ENCODE measurements around the gene MRPL51.
"Not testable (repeated sequence)": the region's sequence is repeated elsewhere in the genome, so short reads cannot be mapped to it uniquely, and the experiment has no call there.

Gene MRPL51

GRCh38 chr12:6532051-6532926 lies 39.2 kb upstream of the MRPL51 start:
- DNase-seq (ENCODE audit: low read depth), result peak; percentile 99

- no peak for DNase-seq (ENCODE audit: low read depth)
Observed at GRCh38 chr12:6530576-6531260, 37.7 kb upstream of the MRPL51 start.

- no peak for DNase-seq (ENCODE audit: low read depth)
Observed at GRCh38 chr12:6529291-6529737, 36.3 kb upstream of the MRPL51 start.

- no peak for DNase-seq (ENCODE audit: low read depth)
Observed at GRCh38 chr12:6528539-6529235, 35.6 kb upstream of the MRPL51 start.

DNA sequence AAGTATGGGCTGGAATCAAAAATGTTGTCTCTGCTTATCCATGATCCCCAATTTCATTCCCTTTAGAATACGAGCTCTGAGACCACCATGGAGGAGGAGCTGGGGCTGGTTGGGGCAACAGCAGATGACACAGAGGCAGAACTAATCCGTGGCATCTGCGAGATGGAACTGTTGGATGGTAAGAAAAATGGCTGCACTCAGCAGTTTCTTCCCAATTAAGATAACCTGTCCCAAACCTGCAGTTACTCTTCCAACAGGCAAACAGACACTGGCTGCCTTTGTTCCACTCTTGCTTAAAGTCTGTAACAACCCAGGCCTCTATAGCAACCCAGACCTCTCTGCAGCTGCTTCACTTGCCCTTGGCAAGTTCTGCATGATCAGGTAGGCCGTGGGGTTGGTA lies 34.6 kb upstream of the MRPL51 start:
- no peak for DNase-seq (ENCODE audit: low read depth)

DNA sequence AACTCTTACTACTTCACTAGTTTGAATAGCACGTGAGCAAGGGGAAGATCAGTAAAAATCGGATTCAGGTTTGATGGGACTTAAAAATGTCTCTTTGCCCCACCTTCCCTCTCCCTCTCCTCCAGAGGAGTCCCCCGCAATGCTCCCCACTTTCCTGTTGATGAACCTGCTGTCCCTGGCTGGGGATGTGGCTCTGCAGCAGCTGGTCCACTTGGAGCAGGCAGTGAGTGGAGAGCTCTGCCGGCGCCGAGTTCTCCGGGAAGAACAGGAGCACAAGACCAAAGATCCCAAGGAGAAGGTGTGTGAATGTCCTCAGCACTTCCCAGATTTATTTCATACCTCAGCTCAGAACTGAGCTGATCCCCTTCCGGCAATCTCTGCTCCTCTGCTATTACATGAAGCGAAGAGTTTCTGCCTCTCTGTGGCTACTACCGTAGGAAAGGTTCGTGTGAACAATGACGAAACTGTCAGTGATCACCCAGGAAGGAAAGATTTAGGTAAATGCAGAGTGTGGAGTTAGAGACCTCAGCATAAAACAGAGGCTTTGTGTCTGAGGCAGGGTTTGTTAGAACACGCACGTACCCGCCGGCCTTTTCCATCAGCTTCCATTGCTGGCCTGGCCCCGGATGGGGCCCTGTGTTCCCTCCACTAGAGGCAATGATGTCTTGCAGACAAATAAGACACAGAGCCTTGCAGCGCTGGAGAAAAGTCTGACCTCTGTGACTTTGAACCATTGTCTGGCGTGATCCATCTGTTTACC lies 33.9 kb upstream of the MRPL51 start:
- no peak for DNase-seq (ENCODE audit: low read depth)

DNA sequence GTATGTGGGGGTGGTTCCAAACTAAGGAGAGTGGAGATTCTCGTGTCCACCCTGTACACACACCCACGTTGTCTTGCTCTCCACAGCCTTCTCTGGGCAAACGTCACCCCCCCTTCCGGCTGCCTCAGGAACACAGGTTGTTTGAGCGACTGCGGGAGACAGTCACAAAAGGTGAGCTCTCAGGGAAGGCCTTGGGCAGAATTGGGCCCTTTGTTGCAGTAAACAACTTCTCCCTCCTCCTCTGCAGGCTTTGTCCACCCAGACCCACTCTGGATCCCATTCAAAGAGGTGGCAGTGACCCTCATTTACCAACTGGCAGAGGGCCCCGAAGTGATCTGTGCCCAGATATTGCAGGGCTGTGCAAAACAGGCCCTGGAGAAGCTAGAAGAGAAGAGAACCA lies 33.1 kb upstream of the MRPL51 start:
- DNase-seq (ENCODE audit: low read depth), result no peak

DNA sequence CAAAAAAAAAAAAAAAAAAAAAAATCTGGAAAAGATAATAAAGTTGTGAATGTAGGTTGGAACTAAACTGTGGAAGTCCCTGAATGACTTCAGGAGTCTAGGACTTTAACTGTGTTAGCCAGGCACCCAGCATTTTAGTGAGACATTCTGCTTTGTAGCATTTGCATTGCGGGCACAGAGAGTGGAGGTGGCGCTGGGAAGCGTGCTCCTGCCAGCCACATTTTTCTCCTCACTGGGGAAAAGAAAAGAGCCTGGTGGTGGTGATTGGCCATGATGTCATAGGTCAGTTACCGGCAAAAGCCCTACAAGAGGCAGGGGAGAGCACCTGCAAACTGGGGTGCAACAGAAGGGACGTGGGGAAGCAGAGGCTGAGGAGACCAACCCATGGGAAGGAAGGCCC lies 31.6 kb upstream of the MRPL51 start:
- DNase-seq (ENCODE audit: low read depth), result no peak

DNA sequence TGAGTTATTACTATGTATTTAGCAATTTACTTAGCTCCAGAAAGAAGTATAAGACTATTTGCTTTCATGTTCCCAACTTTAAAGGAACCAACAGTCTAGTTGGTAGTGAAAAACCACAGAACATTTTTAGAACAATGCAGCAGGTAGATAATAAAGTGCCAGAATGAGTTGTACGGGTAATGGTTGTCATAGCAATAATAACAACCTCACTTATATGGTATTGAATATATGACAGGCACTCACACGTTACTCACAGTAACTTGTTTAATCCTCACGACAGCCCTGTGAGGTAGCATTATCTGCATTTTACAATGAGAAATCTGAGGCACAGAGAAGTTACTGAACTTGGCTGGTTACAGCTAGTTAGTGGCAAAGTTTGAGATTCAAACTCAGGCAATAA lies 30.6 kb upstream of the MRPL51 start:
- no peak for DNase-seq (ENCODE audit: low read depth)

DNA sequence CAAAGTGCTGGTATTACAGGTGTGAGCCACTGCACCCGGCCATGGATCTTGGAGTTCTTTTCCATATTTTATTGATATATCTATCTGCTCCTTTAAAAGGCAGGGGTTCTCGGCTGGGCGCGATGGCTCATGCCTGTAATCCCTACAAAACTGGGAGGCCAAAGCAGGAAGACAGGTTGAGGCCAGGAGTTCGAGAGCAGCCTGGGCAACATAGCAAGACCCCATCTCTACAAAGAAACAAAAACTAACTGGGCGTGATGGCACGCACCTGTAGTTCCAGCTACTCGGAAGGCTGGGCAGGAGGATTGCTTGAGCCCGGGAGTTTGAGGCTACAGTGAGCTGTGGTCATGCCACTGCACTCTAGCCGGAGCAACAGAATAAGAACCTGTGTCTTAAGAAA lies 29.1 kb upstream of the MRPL51 start:
- no peak for DNase-seq (ENCODE audit: low read depth)

DNA sequence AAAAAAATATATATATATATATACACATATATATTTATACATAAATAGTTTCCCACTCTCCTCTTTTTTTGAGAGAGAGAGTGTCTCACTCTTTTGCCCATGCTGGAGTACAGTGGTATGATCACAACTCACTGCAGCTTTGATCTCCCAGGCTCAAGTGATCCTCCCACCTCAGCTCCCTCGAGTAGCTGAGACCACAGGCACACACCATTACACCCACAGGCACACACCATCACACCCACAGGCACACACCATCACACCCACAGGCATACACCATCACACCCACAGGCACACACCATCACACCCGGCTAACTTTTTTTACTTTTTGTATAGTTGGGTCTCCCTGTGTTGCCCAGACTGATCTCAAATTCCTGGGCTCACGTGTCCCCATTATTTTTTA lies 27.1 kb upstream of the MRPL51 start:
- no peak for DNase-seq (ENCODE audit: low read depth)

GRCh38 chr12:6508087-6508486 lies 15.0 kb upstream of the MRPL51 start:
- DNase-seq (ENCODE audit: low read depth), result no peak

DNA sequence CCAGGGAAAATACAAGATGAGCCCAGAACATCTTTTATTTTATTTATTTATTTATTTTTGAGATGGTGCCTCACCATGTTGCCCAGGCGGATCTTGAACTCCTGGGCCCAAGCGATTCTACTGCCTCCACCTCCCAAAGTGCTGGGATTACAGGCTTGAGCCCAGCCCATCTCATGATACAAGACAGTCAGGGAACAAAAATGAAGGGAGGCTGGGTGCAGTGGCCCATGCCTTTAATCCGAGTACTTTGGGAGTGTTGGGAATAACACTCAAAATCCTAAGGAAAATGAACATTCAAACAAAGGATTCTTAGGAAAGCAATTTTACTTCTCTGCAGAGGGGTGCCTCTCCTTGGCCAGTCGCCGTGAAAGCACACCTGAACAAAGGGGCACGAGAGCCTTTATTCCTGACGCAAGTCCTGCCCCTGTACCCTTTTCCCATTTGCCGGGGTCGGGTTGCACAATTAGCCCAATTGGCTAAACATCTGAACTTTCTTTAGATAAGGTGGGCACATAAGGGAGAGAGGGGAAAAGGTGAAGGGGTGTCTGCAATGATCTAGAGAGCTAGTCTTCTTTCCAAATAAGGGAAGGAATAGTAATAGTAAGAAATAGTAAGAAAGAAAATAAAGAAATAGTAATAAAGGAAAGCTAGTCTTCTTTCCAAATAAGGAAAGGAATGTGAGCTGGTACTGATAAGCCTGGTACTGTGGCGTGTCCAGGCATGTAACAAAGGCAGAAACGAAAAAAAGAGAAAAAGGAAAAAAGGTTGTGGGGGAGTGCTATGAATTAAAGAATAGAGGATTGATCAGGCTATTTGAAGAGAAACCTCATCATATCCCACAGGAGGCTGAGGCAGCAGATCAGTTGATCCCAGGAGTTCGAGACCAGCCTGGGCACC lies 14.3 kb upstream of the MRPL51 start:
- peak; percentile 13 for DNase-seq (ENCODE audit: low read depth)

- no peak for DNase-seq (ENCODE audit: low read depth)
Observed at GRCh38 chr12:6500466-6500865, 7.4 kb upstream of the MRPL51 start.

DNA sequence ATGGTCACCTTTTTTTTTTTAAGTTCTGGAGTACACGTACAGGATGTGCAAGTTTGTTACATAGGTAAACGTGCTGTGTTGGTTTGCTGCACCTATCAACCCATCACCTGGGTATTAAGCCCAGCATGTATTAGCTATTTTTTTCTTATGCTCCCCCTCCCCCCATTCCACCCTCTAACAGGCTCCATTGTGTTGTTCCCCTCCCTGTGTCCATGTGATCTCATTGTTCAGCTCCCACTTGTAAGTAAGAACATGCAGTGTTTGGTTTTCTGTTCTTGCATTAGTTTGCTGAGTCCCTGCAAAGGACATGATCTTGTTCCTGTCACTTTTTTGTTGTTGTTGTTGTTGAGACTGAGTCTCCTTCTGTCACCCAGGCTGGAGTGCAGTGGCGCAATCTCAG lies 4.2 kb upstream of the MRPL51 start:
- not testable (repeated sequence) for DNase-seq (ENCODE audit: low read depth)

DNA sequence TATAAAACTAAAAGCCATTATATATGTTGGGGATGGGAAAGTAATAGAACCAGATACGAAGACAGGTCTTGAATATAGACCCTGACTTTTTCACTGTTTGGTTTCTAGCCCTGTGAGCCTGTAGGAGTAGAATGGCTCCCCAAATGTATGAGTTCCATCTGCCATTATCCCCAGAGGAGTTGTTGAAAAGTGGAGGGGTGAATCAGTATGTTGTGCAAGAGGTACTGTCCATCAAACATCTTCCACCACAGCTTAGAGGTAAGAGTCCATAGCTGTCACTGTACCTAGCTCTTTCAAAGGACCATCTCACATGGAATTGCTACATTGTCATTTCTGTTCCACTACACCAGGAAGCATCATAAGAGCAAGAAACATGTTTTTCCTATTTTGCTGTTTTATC lies 1.9 kb upstream of the MRPL51 start:
- DNase-seq (ENCODE audit: low read depth), result no peak

- DNase-seq (ENCODE audit: low read depth), result no peak
Observed at GRCh38 chr12:6494258-6494743, 1.2 kb upstream of the MRPL51 start.

DNA sequence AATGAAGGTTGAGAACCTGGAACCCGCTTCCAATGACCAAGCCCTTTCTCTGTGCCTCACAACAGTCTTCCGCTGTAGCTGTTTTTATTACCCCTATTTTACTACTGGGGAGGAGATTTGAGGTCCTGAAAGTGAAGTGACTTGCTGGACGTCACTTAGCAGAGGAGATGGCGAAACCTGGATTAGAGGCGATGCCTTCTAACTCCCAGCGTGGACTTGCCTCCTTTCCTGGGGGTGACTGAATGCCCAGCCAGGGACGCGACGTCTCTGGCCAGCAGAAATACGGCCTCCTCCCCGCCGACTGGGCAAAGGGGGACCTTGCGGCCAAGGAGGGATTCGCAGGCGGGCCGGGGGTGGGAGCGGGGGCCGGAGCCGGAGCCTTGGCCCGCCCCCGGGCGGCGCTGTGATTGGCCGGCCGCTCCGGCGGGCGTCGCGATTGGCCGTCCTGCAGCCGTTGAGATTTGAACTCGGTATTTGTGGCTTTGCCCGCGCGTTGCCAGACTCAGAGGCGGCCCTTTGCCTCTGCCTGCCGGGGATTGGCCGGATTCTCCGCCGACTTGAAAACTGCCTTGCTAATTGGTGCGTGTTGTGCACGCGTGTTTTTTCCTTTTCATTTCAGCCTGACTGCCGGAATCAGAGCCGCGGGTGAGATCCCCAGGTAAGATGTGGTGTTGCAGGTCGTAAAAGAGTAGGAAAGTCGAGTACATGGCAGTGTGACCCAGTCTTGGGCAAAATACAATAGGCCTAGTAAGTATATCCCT lies 615 bp upstream of the MRPL51 start, which contains the start of gene NCAPD2:
Gene NCAPD2, plus strand, starts transcription at position 606 of the 761 bp plus-strand sequence. CDS start 997 bp downstream, outside the sequence.
- peak; percentile 97 for DNase-seq (ENCODE audit: low read depth)

DNA sequence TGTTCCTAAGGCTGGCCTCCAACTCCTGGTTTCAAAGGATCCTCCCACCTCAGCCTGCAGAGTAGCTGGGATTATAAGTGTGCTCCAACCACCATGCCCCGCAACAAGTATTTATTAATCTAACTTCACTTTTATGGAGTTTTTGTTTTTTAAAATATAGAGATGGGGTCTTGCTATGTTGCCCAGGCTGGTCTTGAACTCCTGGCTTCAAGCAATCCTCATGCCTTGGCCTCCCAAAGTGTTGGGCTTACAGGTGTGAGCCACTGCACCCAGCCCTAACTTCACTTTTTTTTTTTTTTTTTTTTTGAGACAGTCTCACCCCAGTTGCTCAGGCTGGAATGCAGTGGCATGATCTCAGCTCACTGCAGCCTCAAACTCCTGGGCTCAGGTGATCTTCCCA lies 2.4 kb downstream of the MRPL51 start:
- DNase-seq (ENCODE audit: low read depth), result not testable (repeated sequence)

DNA sequence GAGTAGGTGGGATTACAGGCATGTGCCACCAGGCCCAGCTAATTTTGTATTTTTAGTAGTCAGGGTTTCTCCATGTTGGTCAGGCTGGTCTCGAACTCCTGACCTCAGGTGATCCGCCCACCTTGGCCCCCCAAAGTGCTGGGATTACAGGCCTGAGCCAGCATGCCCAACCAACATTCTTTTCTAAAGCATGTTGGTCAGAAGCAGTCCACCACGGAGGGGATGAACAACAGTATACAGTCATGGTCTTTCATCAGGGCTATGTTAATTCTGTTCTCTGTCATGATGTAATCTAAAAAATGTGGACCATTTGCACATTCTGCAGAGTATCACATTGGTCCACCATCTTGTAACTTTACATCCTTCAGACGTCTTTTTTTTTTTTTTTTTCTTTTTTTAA lies 3.6 kb downstream of the MRPL51 start:
- DNase-seq (ENCODE audit: low read depth), result peak; percentile 29
